ENCODE measurements around the gene AP5S1. TPM values are rescaled to one million over a fixed set of nuclear protein-coding genes. Genes with fewer than 3 reads are reported as not detected.
"Not testable (repeated sequence)": the region's sequence is repeated elsewhere in the genome, so short reads cannot be mapped to it uniquely, and the experiment has no call there.

Gene AP5S1
- total and polyA plus RNA-seq, 12 donors: 9.6 to 50.3 (median 23.0) TPM

- 71 to 78% (median 74%) methylated on average over 5 of the region's 5 CpGs for WGBS, 4 donors
- Histone ChIP-seq H3K27me3 (no peaks in the 10 kb centered on the region), H3K4me1 (replicated peaks in 1 of 2) (peaks cover 18 to 39% of the 10 kb centered on the region in 2 donors), H3K4me3 (peak overlapping the region in 2 of 4 donors; percentile 7 to 49), H3K36me3 (replicated peaks in 1 of 2) (no peaks in the 10 kb centered on the region), H3K27ac (no peak overlapping the region), H3K9me3 (replicated peaks in 1 of 3) (no peaks in the 10 kb centered on the region)
- no peak for TF ChIP-seq POLR2A (IDR thresholded peaks at IDR 0.05)
- no peak for TF ChIP-seq CTCF (IDR thresholded peaks at IDR 0.05)
- DNase-seq: no peak
- intact Hi-C loops (cut with DNase I): loop anchor here in 1 of 2 donors (2.0 kb wide), 1 partner anchor 31 kb away; no protein-coding TSS in a partner anchor
Measured at GRCh38 chr20:3787324-3788014, 32.9 kb upstream of the AP5S1 start.

GRCh38 chr20:3788685-3789155, 31.6 kb upstream of the AP5S1 start:
- Histone ChIP-seq H3K36me3 (replicated peaks in 1 of 2) (no peaks in the 10 kb centered on the region), H3K4me3 (no peak overlapping the region), H3K27me3 (no peaks in the 10 kb centered on the region), H3K9me3 (replicated peaks in 1 of 3) (no peaks in the 10 kb centered on the region), H3K27ac (no peak overlapping the region), H3K4me1 (replicated peaks in 1 of 2) (peaks cover 18 to 38% of the 10 kb centered on the region in 2 donors)
- 50 to 59% (median 57%) methylated on average over 4 of the region's 4 CpGs for WGBS, 4 donors
- peak in 1 of 7 donors; percentile 46 for DNase-seq
- intact Hi-C loops (cut with DNase I): no loop called here
- TF ChIP-seq CTCF (IDR thresholded peaks at IDR 0.05): no peak
- no peak for TF ChIP-seq POLR2A (IDR thresholded peaks at IDR 0.05)

- intact Hi-C loops (cut with DNase I); H3K27ac ChIP-seq; H3K27me3 ChIP-seq; H3K9me3 ChIP-seq (replicated peaks in 1 of 3); H3K4me3 ChIP-seq; DNase-seq; H3K36me3 ChIP-seq (replicated peaks in 1 of 2): not testable (repeated sequence)
- 92 to 98% (median 94%) methylated on average over 4 of the region's 4 CpGs for WGBS, 4 donors
- H3K4me1 ChIP-seq (replicated peaks in 1 of 2): peaks cover 15 to 34% of the 10 kb centered on the region in 2 donors
Measured at GRCh38 chr20:3789201-3789600, 31.1 kb upstream of the AP5S1 start.

GRCh38 chr20:3794168-3794567, 26.2 kb upstream of the AP5S1 start:
- H3K9me3 ChIP-seq (replicated peaks in 1 of 3); H3K27ac ChIP-seq; H3K27me3 ChIP-seq; H3K4me3 ChIP-seq; DNase-seq; intact Hi-C loops (cut with DNase I); H3K36me3 ChIP-seq (replicated peaks in 1 of 2): not testable (repeated sequence)
- 69 to 86% (median 77%) methylated on average over 1 to 2 of the region's 3 CpGs for WGBS, 4 donors
- peaks cover 0 to 24% of the 10 kb centered on the region in 2 donors for H3K4me1 ChIP-seq (replicated peaks in 1 of 2)

GRCh38 chr20:3794701-3795420, 25.5 kb upstream of the AP5S1 start:
- no peaks in the 10 kb centered on the region for H3K27me3 ChIP-seq
- H3K27ac ChIP-seq: peak overlapping the region in 3 of 5 donors; percentile 74 to 97 (median 93)
- peak in 1 of 7 donors; percentile 21 for DNase-seq
- peak overlapping the region in 1 of 4 donors; percentile 71 for H3K4me3 ChIP-seq
- H3K36me3 ChIP-seq (replicated peaks in 1 of 2): no peaks in the 10 kb centered on the region
- WGBS, 4 donors: 82 to 84% (median 83%) methylated on average over 19 to 25 of the region's 25 CpGs
- no peaks in the 10 kb centered on the region for H3K9me3 ChIP-seq (replicated peaks in 1 of 3)
- peaks cover 0 to 27% of the 10 kb centered on the region in 2 donors for H3K4me1 ChIP-seq (replicated peaks in 1 of 2)
- TF ChIP-seq POLR2A (IDR thresholded peaks at IDR 0.05): no peak
- no peak for TF ChIP-seq CTCF (IDR thresholded peaks at IDR 0.05)
- intact Hi-C loops (cut with DNase I): no loop called here

Data from adrenal gland (tissue), 12 donors.